ENCODE measurements around the gene NDRG4.

Gene NDRG4

GRCh38 chr16:58493756-58494431 lies 6.0 kb upstream of the NDRG4 start:
- Histone ChIP-seq H3K27ac (ENCODE audit: low read depth, low read length) (no peak overlapping the region), H3K9me3 (ENCODE audit: control insufficient read depth, insufficient read depth, low read length) (no peaks in the 10 kb centered on the region), H3F3A (ENCODE audit: control insufficient read depth, insufficient read depth) (0 out of 2 replicates have a peak, but pooled peaks cover 3% of the 10 kb centered on the region), H3K27me3 (ENCODE audit: control insufficient read depth, low read length) (peaks cover 18% of the 10 kb centered on the region), H3K4me1 (ENCODE audit: control insufficient read depth, low read length) (no peaks in the 10 kb centered on the region; the same call in 1 of the 2 replicates), H3K36me3 (ENCODE audit: control insufficient read depth, low read length) (no peaks in the 10 kb centered on the region), H3K4me2 (ENCODE audit: low read length) (no peak overlapping the region), H3K4me3 (ENCODE audit: low read length) (no peak overlapping the region), H3K9me2 (replicated peaks; ENCODE audit: control insufficient read depth, low read length) (no peaks in the 10 kb centered on the region), H4K20me1 (ENCODE audit: control insufficient read depth, insufficient read depth, low read depth, low read length) (no peaks in the 10 kb centered on the region), H3K79me2 (ENCODE audit: control insufficient read depth, low read length) (no peaks in the 10 kb centered on the region)
- TF ChIP-seq CTCF (IDR thresholded peaks at IDR 0.05; ENCODE audit: low read depth, low read length, poor library complexity, severe bottlenecking) (no peak), EZH2phosphoT487 (IDR thresholded peaks at IDR 0.05; ENCODE audit: borderline replicate concordance, low read length) (no peak)

- H3K27ac ChIP-seq (ENCODE audit: low read depth, low read length) = no peak overlapping the region
- no peak overlapping the region for H3K4me3 ChIP-seq (ENCODE audit: low read length)
- H3K27me3 ChIP-seq (ENCODE audit: control insufficient read depth, low read length) = peaks cover 19% of the 10 kb centered on the region
- H3K36me3 ChIP-seq (ENCODE audit: control insufficient read depth, low read length) = no peaks in the 10 kb centered on the region
- no peaks in the 10 kb centered on the region for H3K79me2 ChIP-seq (ENCODE audit: control insufficient read depth, low read length)
- H3F3A ChIP-seq (ENCODE audit: control insufficient read depth, insufficient read depth) = 0 out of 2 replicates have a peak, but pooled peaks cover 3% of the 10 kb centered on the region
- peaks cover under 1% of the 10 kb centered on the region; the same call in 1 of the 2 replicates for H3K4me1 ChIP-seq (ENCODE audit: control insufficient read depth, low read length)
- TF ChIP-seq CTCF (IDR thresholded peaks at IDR 0.05; ENCODE audit: low read depth, low read length, poor library complexity, severe bottlenecking) = peak; percentile 51
- no peak for TF ChIP-seq EZH2phosphoT487 (IDR thresholded peaks at IDR 0.05; ENCODE audit: borderline replicate concordance, low read length)
- no peaks in the 10 kb centered on the region for H3K9me3 ChIP-seq (ENCODE audit: control insufficient read depth, insufficient read depth, low read length)
- no peaks in the 10 kb centered on the region for H3K9me2 ChIP-seq (replicated peaks; ENCODE audit: control insufficient read depth, low read length)
- no peaks in the 10 kb centered on the region for H4K20me1 ChIP-seq (ENCODE audit: control insufficient read depth, insufficient read depth, low read depth, low read length)
- H3K4me2 ChIP-seq (ENCODE audit: low read length) = no peak overlapping the region
Observed at GRCh38 chr16:58494981-58495520, 4.9 kb upstream of the NDRG4 start.

GRCh38 chr16:58495521-58496331 lies 4.2 kb upstream of the NDRG4 start:
- peaks cover 7% of the 10 kb centered on the region for H3K4me1 ChIP-seq (ENCODE audit: control insufficient read depth, low read length)
- H3K27me3 ChIP-seq (ENCODE audit: control insufficient read depth, low read length) = peaks cover 26% of the 10 kb centered on the region
- H3K27ac ChIP-seq (ENCODE audit: low read depth, low read length) = no peak overlapping the region
- H3K4me2 ChIP-seq (ENCODE audit: low read length) = no peak overlapping the region
- H3K9me2 ChIP-seq (replicated peaks; ENCODE audit: control insufficient read depth, low read length) = no peaks in the 10 kb centered on the region
- TF ChIP-seq CTCF (IDR thresholded peaks at IDR 0.05; ENCODE audit: low read depth, low read length, poor library complexity, severe bottlenecking) = no peak
- no peak for TF ChIP-seq EZH2phosphoT487 (IDR thresholded peaks at IDR 0.05; ENCODE audit: borderline replicate concordance, low read length)
- no peaks in the 10 kb centered on the region for H3K9me3 ChIP-seq (ENCODE audit: control insufficient read depth, insufficient read depth, low read length)
- H3K79me2 ChIP-seq (ENCODE audit: control insufficient read depth, low read length) = no peaks in the 10 kb centered on the region
- H3K36me3 ChIP-seq (ENCODE audit: control insufficient read depth, low read length) = no peaks in the 10 kb centered on the region
- 0 out of 2 replicates have a peak, but pooled peaks cover 3% of the 10 kb centered on the region for H3F3A ChIP-seq (ENCODE audit: control insufficient read depth, insufficient read depth)
- no peak overlapping the region for H3K4me3 ChIP-seq (ENCODE audit: low read length)
- H4K20me1 ChIP-seq (ENCODE audit: control insufficient read depth, insufficient read depth, low read depth, low read length) = peaks cover 4% of the 10 kb centered on the region; the same call in 1 of the 2 replicates

Measured in DOHH2 (cell line).